ENCODE data around the gene SLC35B2.

SLC35B2 gene

GRCh38 chr6:44257025-44257752 is at the start of gene SLC35B2:
SLC35B2 (minus strand) TSS chr6:44257528; CDS start chr6:44257410, 118 bp downstream.
- no peak for DNase-seq (ENCODE audit: low read depth)

GRCh38 chr6:44306710-44307109 is 49.4 kb upstream of the SLC35B2 start:
- DNase-seq (ENCODE audit: low read depth), result no peak

GRCh38 chr6:44305200-44305725 is 47.9 kb upstream of the SLC35B2 start:
- DNase-seq (ENCODE audit: low read depth), result no peak

- peak; percentile 16 for DNase-seq (ENCODE audit: low read depth)
Observed at GRCh38 chr6:44304282-44305199, 47.2 kb upstream of the SLC35B2 start.

- no peak for DNase-seq (ENCODE audit: low read depth)
Observed at GRCh38 chr6:44303842-44304241, 46.5 kb upstream of the SLC35B2 start.

GRCh38 chr6:44302856-44303255 is 45.5 kb upstream of the SLC35B2 start:
- DNase-seq (ENCODE audit: low read depth), result no peak

- no peak for DNase-seq (ENCODE audit: low read depth)
Observed at GRCh38 chr6:44301782-44302564, 44.6 kb upstream of the SLC35B2 start.

GRCh38 chr6:44301106-44301505 is 43.8 kb upstream of the SLC35B2 start:
- no peak for DNase-seq (ENCODE audit: low read depth)

- DNase-seq (ENCODE audit: low read depth), result no peak
Observed at GRCh38 chr6:44300292-44300823, 43.0 kb upstream of the SLC35B2 start.

- no peak for DNase-seq (ENCODE audit: low read depth)
Observed at GRCh38 chr6:44298864-44299263, 41.5 kb upstream of the SLC35B2 start.

GRCh38 chr6:44298055-44298803 is 40.9 kb upstream of the SLC35B2 start:
- no peak for DNase-seq (ENCODE audit: low read depth)

- DNase-seq (ENCODE audit: low read depth), result peak; percentile 15
Observed at GRCh38 chr6:44297063-44298038, 40.0 kb upstream of the SLC35B2 start.

GRCh38 chr6:44294832-44295791 is 37.8 kb upstream of the SLC35B2 start:
- no peak for DNase-seq (ENCODE audit: low read depth)

GRCh38 chr6:44292661-44293365 is 35.5 kb upstream of the SLC35B2 start:
- DNase-seq (ENCODE audit: low read depth), result no peak

GRCh38 chr6:44291841-44292240 is 34.5 kb upstream of the SLC35B2 start:
- no peak for DNase-seq (ENCODE audit: low read depth)

- DNase-seq (ENCODE audit: low read depth), result no peak
Observed at GRCh38 chr6:44289726-44290260, 32.5 kb upstream of the SLC35B2 start.

GRCh38 chr6:44286747-44287146 is 29.4 kb upstream of the SLC35B2 start:
- DNase-seq (ENCODE audit: low read depth), result no peak

GRCh38 chr6:44286285-44286565 is 28.9 kb upstream of the SLC35B2 start:
- no peak for DNase-seq (ENCODE audit: low read depth)
